Measurements from ENCODE around the gene SORBS1. TPM values are rescaled to one million over a fixed set of nuclear protein-coding genes. Genes with fewer than 3 reads are reported as not detected.

Gene SORBS1
- total RNA-seq, 1 donor from 2014 or later, result 58.2 TPM

GRCh38 chr10:95304976-95305375 is 256.2 kb downstream of the SORBS1 start:
- TF ChIP-seq, protein P1, sequence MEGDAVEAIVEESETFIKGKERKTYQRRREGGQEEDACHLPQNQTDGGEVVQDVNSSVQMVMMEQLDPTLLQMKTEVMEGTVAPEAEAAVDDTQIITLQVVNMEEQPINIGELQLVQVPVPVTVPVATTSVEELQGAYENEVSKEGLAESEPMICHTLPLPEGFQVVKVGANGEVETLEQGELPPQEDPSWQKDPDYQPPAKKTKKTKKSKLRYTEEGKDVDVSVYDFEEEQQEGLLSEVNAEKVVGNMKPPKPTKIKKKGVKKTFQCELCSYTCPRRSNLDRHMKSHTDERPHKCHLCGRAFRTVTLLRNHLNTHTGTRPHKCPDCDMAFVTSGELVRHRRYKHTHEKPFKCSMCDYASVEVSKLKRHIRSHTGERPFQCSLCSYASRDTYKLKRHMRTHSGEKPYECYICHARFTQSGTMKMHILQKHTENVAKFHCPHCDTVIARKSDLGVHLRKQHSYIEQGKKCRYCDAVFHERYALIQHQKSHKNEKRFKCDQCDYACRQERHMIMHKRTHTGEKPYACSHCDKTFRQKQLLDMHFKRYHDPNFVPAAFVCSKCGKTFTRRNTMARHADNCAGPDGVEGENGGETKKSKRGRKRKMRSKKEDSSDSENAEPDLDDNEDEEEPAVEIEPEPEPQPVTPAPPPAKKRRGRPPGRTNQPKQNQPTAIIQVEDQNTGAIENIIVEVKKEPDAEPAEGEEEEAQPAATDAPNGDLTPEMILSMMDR (IDR thresholded peaks at IDR 0.05), result no peak
- H3K4me1 ChIP-seq, result peaks cover 35% of the 10 kb centered on the region
- intact Hi-C loops (cut with DNase I), result no loop called here
- no peak for DNase-seq
- H3K36me3 ChIP-seq, result no peaks in the 10 kb centered on the region
- no peaks in the 10 kb centered on the region for H3K9me3 ChIP-seq
- no peaks in the 10 kb centered on the region for H3K27me3 ChIP-seq (ENCODE audit: low read depth)
- H3K4me3 ChIP-seq, result no peak overlapping the region
- H3K27ac ChIP-seq, result no peak overlapping the region
- no peak for ATAC-seq

- Histone ChIP-seq H3K9me3 (no peaks in the 10 kb centered on the region), H3K27me3 (ENCODE audit: low read depth) (no peaks in the 10 kb centered on the region), H3K4me3 (no peak overlapping the region), H3K36me3 (no peaks in the 10 kb centered on the region), H3K4me1 (peaks cover 30% of the 10 kb centered on the region), H3K27ac (no peak overlapping the region)
- DNase-seq (no peak), ATAC-seq (no peak)
- intact Hi-C loops (cut with DNase I), result no loop called here
- TF ChIP-seq, protein P1 (IDR thresholded peaks at IDR 0.05), result no peak
Measured at GRCh38 chr10:95304463-95304862, 256.7 kb downstream of the SORBS1 start.

DNA sequence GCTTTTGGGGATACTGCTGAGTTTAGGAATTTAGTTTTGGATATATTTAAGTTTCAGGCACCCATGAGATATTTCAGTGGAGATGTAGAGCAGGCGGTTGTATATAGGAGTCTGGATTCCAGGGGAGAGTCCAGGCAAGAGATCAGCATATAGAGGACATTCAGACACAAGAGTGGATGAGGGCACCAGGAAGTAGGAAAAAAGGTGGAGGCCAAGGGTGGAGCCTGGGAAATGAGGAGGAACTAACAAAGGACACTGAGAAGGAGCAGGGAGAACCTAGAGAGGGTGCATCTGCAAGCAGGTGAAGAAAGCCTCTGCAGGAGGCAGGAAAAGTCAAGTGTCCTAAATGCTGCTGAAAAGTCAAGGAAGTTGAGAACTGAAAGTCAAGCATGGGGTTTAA is 257.2 kb downstream of the SORBS1 start:
- intact Hi-C loops (cut with DNase I), result no loop called here

GRCh38 chr10:95303535-95303934 is 257.6 kb downstream of the SORBS1 start:
- DNase-seq (no peak), ATAC-seq (no peak)
- H3K4me1 ChIP-seq, result peaks cover 23% of the 10 kb centered on the region
- H3K27me3 ChIP-seq (ENCODE audit: low read depth), result no peaks in the 10 kb centered on the region
- no peaks in the 10 kb centered on the region for H3K9me3 ChIP-seq
- H3K27ac ChIP-seq, result no peak overlapping the region
- TF ChIP-seq, protein P1 (IDR thresholded peaks at IDR 0.05), result no peak
- intact Hi-C loops (cut with DNase I), result no loop called here
- no peaks in the 10 kb centered on the region for H3K36me3 ChIP-seq
- H3K4me3 ChIP-seq, result no peak overlapping the region

More for the DNA sequence above, 257.2 kb downstream of the SORBS1 start:
- TF ChIP-seq, protein P1 (IDR thresholded peaks at IDR 0.05), result no peak
- ATAC-seq (no peak), DNase-seq (no peak)
- Histone ChIP-seq H3K4me1 (peaks cover 27% of the 10 kb centered on the region), H3K36me3 (no peaks in the 10 kb centered on the region), H3K4me3 (no peak overlapping the region), H3K9me3 (no peaks in the 10 kb centered on the region), H3K27me3 (ENCODE audit: low read depth) (no peaks in the 10 kb centered on the region), H3K27ac (no peak overlapping the region)

- intact Hi-C loops (cut with DNase I), result no loop called here
- no peaks in the 10 kb centered on the region for H3K27me3 ChIP-seq (ENCODE audit: low read depth)
Measured at GRCh38 chr10:95300022-95300539, 261.1 kb downstream of the SORBS1 start.

More at GRCh38 chr10:95300022-95300539, 261.1 kb downstream of the SORBS1 start:
- TF ChIP-seq, protein P1 (IDR thresholded peaks at IDR 0.05), result no peak
- Histone ChIP-seq H3K4me3 (no peak overlapping the region), H3K9me3 (no peaks in the 10 kb centered on the region), H3K36me3 (no peaks in the 10 kb centered on the region), H3K27ac (no peak overlapping the region), H3K4me1 (peaks cover 10% of the 10 kb centered on the region)
- DNase-seq, result no peak
- no peak for ATAC-seq

All from lower lobe of right lung (tissue), 2 donors.